ENCODE measurements around the gene SURF2. TPM values are rescaled to one million over a fixed set of nuclear protein-coding genes. Genes with fewer than 3 reads are reported as not detected.

The SURF2 gene
- total RNA-seq, 1 experiment from 2014 or later, result 27.8 TPM

- ChIA-PET CTCF (no interaction called here), RAD21 (ENCODE audit: low non-redundant PET in 1 of 2, low total read pairs in 2 of 2, uncharacterized antibody in 2 of 2, unreplicated experiment in 2 of 2) (no interaction called here), POLR2A (no interaction called here)
- no peak for DNase-seq (ENCODE audit: low read depth, low spot score)
- Histone ChIP-seq H3K9me3 (ENCODE audit: control insufficient read depth in 1 of 2, insufficient read depth in 1 of 2, low read depth in 1 of 2, low read length in 2 of 2) (no peaks in the 10 kb centered on the region), H3K9ac (ENCODE audit: low read length) (no peak overlapping the region), H3K4me3 (replicated peaks in 1 of 2; ENCODE audit: low read depth in 1 of 2, low read length in 2 of 2) (no peak overlapping the region), H3K9me2 (ENCODE audit: insufficient read depth) (no peaks in the 10 kb centered on the region), H3K27ac (ENCODE audit: low read depth, low read length) (no peak overlapping the region), H2AFZ (ENCODE audit: low read depth, low read length, poor library complexity, severe bottlenecking) (no peak overlapping the region), H3K27me3 (ENCODE audit: insufficient read depth, low read length) (no peaks in the 10 kb centered on the region), H3K79me2 (ENCODE audit: insufficient read depth, low read length) (no peaks in the 10 kb centered on the region), H3K4me2 (ENCODE audit: low read length) (no peak overlapping the region), H3K36me3 (ENCODE audit: control insufficient read depth in 1 of 2, insufficient read depth in 2 of 2, low read length in 2 of 2) (no peaks in the 10 kb centered on the region), H4K20me1 (ENCODE audit: insufficient read depth) (no peaks in the 10 kb centered on the region), H3K4me1 (ENCODE audit: control insufficient read depth in 1 of 2, insufficient read depth in 2 of 2, low read length in 2 of 2) (no peaks in the 10 kb centered on the region)
- intact Hi-C loops (cut with micrococcal nuclease), result no loop called here
- no peak for ATAC-seq
- TF ChIP-seq MAX (IDR thresholded peaks at IDR 0.05) (no peak), POLR2AphosphoS5 (IDR thresholded peaks at IDR 0.05; ENCODE audit: low read depth, low read length) (no peak), CTCF (IDR thresholded peaks at IDR 0.05 in 2 of 3, conservative IDR thresholded peaks at IDR 0.05 in 1 of 3; ENCODE audit: borderline replicate concordance in 1 of 3, insufficient read depth in 1 of 3, low read depth in 2 of 3, low read length in 2 of 3) (no peak), REST (IDR thresholded peaks at IDR 0.05; ENCODE audit: low read depth) (no peak), SIN3A (IDR thresholded peaks at IDR 0.05; ENCODE audit: low read depth) (no peak), ZFX (IDR thresholded peaks at IDR 0.05) (no peak), RAD21 (IDR thresholded peaks at IDR 0.05; ENCODE audit: low read depth) (no peak), POLR2A (IDR thresholded peaks at IDR 0.05; ENCODE audit: borderline replicate concordance, extremely low read depth, insufficient read depth, insufficient read length) (no peak), ELF1 (IDR thresholded peaks at IDR 0.05; ENCODE audit: borderline replicate concordance, low read depth) (no peak), FOSL1 (IDR thresholded peaks at IDR 0.05; ENCODE audit: low read depth) (no peak), SRF (IDR thresholded peaks at IDR 0.05; ENCODE audit: low read depth) (no peak), CBX3 (IDR thresholded peaks at IDR 0.05; ENCODE audit: low read depth) (no peak), CEBPB (IDR thresholded peaks at IDR 0.05; ENCODE audit: low read depth) (no peak), SP1 (IDR thresholded peaks at IDR 0.05; ENCODE audit: low read depth) (no peak), JUND (IDR thresholded peaks at IDR 0.05) (no peak), EZH2 (IDR thresholded peaks at IDR 0.05) (no peak)
- BruUV-seq (replicated peaks), result no TSS peak
These were observed 33.1 kb upstream of the SURF2 start for GRCh38 chr9:133323211-133323610.
